ENCODE measurements around the gene IFT27.

IFT27 gene

GRCh38 chr22:36722055-36722454 lies 53.9 kb downstream of the IFT27 start:
- no peak for TF ChIP-seq CTCF (IDR thresholded peaks at IDR 0.05; ENCODE audit: extremely low read depth, missing control alignments)
- no peak for DNase-seq (ENCODE audit: low spot score)

GRCh38 chr22:36715647-36716046 lies 60.3 kb downstream of the IFT27 start:
- no peak for TF ChIP-seq CTCF (IDR thresholded peaks at IDR 0.05; ENCODE audit: extremely low read depth, missing control alignments)
- DNase-seq (ENCODE audit: low spot score) = no peak

- no peak for DNase-seq (ENCODE audit: low spot score)
- no peak for TF ChIP-seq CTCF (IDR thresholded peaks at IDR 0.05; ENCODE audit: extremely low read depth, missing control alignments)
Observed at GRCh38 chr22:36714110-36714509, 61.8 kb downstream of the IFT27 start.

- DNase-seq (ENCODE audit: low spot score) = no peak
- no peak for TF ChIP-seq CTCF (IDR thresholded peaks at IDR 0.05; ENCODE audit: extremely low read depth, missing control alignments)
Observed at GRCh38 chr22:36713436-36713835, 62.5 kb downstream of the IFT27 start.

Data from GM20000 (cell line).